ENCODE data around the gene ASCC1. TPM values are rescaled to one million over a fixed set of nuclear protein-coding genes. Genes with fewer than 3 reads are reported as not detected.

Gene ASCC1
- total RNA-seq, 2 experiments from 2014 or later = 61.6 to 66.2 TPM

DNA sequence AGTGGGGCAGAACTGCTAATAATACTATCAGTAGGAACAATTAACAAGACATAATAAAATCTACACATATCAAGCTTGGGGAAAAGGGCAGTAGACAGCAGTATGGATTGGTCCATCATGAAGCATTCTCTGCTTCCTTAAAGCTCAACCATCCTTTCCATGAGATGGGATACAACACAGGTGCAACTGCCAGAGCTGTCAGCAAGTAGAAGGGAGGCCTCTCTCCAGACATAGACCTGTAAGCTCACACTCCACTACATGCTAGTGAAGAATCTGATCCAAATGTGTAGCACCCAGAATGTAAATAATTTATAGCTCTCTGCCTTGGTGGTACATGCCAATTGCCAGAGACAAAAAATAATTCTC lies 41.8 kb downstream of the ASCC1 start:
- POLR2A ChIA-PET = interaction anchor here (0.8 to 1.5 kb wide), 5 partner anchors 9 to 85 kb away, joined by 3 to 5 read pairs (median 3); partner anchors contain the start of genes ANAPC16, ASCC1 and SPOCK2

DNA sequence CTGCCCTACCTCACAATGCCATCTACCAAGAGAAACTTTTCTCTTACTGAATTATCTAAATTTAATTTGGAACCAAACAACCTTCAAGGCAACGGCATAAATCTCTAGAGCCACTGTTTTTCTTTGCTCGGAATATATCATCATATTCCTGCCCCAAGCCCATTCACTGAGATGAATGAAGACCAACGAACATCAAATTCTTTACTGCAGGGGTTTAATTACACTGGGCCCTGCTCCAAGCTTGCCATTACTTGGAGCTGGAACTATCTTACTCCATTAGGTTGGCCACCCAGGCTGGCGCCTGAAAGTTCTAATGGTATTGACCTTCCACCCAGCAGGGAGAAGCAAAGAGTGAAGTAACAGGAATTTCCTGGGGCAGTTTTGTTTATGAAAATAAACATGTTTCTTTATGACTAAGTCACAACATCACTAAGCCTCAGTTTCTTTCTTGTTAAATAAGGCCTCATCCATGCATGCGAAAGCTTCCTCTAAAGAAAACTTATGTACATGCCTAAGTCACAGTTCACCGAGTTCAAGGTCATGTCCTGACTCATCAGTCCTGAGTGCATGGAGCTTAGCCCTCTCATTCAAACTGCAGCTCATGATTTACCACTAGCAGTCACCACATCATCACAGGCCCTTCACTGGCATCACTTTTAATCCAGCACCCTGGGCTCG lies 42.3 kb downstream of the ASCC1 start:
- peak; percentile 56 for ATAC-seq
- Mint-ChIP-seq H3K36me3 (ENCODE audit: low read depth) (peaks cover 5% of the 10 kb centered on the region), H3K4me1 (ENCODE audit: low read depth) (peaks cover 6% of the 10 kb centered on the region), H3K9me3 (no peaks in the 10 kb centered on the region), H3K27ac (peak overlapping the region; percentile 52), H3K27me3 (no peaks in the 10 kb centered on the region), H3K4me3 (no peak overlapping the region)
- peak; percentile 22 for DNase-seq
- CTCF ChIA-PET = interaction anchor here (0.8 to 1.6 kb wide), 7 partner anchors 8 to 166 kb away, joined by 3 to 5 read pairs (median 4); partner anchors contain the start of genes ANAPC16 and ASCC1
- intact Hi-C loops (cut with micrococcal nuclease) = no loop called here
- TF ChIP-seq, protein P1, sequence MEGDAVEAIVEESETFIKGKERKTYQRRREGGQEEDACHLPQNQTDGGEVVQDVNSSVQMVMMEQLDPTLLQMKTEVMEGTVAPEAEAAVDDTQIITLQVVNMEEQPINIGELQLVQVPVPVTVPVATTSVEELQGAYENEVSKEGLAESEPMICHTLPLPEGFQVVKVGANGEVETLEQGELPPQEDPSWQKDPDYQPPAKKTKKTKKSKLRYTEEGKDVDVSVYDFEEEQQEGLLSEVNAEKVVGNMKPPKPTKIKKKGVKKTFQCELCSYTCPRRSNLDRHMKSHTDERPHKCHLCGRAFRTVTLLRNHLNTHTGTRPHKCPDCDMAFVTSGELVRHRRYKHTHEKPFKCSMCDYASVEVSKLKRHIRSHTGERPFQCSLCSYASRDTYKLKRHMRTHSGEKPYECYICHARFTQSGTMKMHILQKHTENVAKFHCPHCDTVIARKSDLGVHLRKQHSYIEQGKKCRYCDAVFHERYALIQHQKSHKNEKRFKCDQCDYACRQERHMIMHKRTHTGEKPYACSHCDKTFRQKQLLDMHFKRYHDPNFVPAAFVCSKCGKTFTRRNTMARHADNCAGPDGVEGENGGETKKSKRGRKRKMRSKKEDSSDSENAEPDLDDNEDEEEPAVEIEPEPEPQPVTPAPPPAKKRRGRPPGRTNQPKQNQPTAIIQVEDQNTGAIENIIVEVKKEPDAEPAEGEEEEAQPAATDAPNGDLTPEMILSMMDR (IDR thresholded peaks at IDR 0.05) = no peak
- POLR2A ChIA-PET = interaction anchor here (1.2 to 1.5 kb wide), 3 partner anchors 8 to 85 kb away, joined by 3 to 5 read pairs (median 3); partner anchors contain the start of gene SPOCK2

More for the DNA sequence above, 41.8 kb downstream of the ASCC1 start:
- no peak overlapping the region for H3K4me3 Mint-ChIP-seq
- H3K27me3 Mint-ChIP-seq = no peaks in the 10 kb centered on the region
- peaks cover 6% of the 10 kb centered on the region for H3K4me1 Mint-ChIP-seq (ENCODE audit: low read depth)
- peaks cover 10% of the 10 kb centered on the region for H3K36me3 Mint-ChIP-seq (ENCODE audit: low read depth)
- TF ChIP-seq, protein P1 (IDR thresholded peaks at IDR 0.05) = no peak
- no peak for DNase-seq
- CTCF ChIA-PET = interaction anchor here (0.8 to 1.6 kb wide), 8 partner anchors 9 to 278 kb away, joined by 3 to 5 read pairs (median 4); partner anchors contain the start of genes ANAPC16 and ASCC1
- H3K9me3 Mint-ChIP-seq = no peaks in the 10 kb centered on the region
- intact Hi-C loops (cut with micrococcal nuclease) = no loop called here
- H3K27ac Mint-ChIP-seq = no peak overlapping the region
- no peak for ATAC-seq

DNA sequence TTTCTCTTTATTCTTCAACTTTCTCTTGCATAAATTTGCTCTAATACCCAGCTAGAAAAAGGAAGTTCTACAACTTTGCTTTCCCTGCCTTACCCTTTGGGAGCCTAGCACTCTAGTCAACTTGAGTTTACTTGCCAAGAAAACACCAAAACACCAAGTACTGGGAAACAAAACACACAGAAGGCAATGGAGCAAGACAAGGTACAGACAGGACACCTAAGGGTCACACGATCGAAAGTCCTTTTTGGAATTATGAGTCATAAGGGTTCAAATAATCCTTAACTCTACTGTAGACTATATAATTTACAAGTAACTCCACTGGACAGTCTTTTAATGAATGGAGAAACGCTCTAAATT lies 42.8 kb downstream of the ASCC1 start:
- H3K36me3 Mint-ChIP-seq (ENCODE audit: low read depth) = peaks cover 5% of the 10 kb centered on the region
- H3K4me1 Mint-ChIP-seq (ENCODE audit: low read depth) = peaks cover 6% of the 10 kb centered on the region
- POLR2A ChIA-PET = interaction anchor here (1.5 kb wide), 1 partner anchor 8 kb away, joined by 5 read pairs; no protein-coding TSS in a partner anchor
- no peaks in the 10 kb centered on the region for H3K9me3 Mint-ChIP-seq
- no peak overlapping the region for H3K27ac Mint-ChIP-seq
- CTCF ChIA-PET = interaction anchor here (1.4 kb wide), 1 partner anchor 8 kb away, joined by 4 read pairs; no protein-coding TSS in a partner anchor
- TF ChIP-seq, protein P1 (IDR thresholded peaks at IDR 0.05) = no peak
- no peaks in the 10 kb centered on the region for H3K27me3 Mint-ChIP-seq
- H3K4me3 Mint-ChIP-seq = no peak overlapping the region
- ATAC-seq = no peak
- no peak for DNase-seq
- intact Hi-C loops (cut with micrococcal nuclease) = no loop called here

- Mint-ChIP-seq H3K27me3 (no peaks in the 10 kb centered on the region), H3K4me3 (no peak overlapping the region), H3K9me3 (no peaks in the 10 kb centered on the region), H3K27ac (no peak overlapping the region), H3K36me3 (ENCODE audit: low read depth) (peaks cover 6% of the 10 kb centered on the region), H3K4me1 (ENCODE audit: low read depth) (peaks cover 7% of the 10 kb centered on the region)
- TF ChIP-seq, protein P1 (IDR thresholded peaks at IDR 0.05) = no peak
- ChIA-PET POLR2A (no interaction called here), CTCF (interaction anchor here (0.7 kb wide), 1 partner anchor 10 kb away, joined by 5 read pairs; no protein-coding TSS in a partner anchor)
- ATAC-seq (no peak), DNase-seq (no peak)
- intact Hi-C loops (cut with micrococcal nuclease) = no loop called here
These were observed 44.9 kb downstream of the ASCC1 start for GRCh38 chr10:72171175-72171630.

GRCh38 chr10:72170733-72171132 lies 45.3 kb downstream of the ASCC1 start:
- H3K27ac Mint-ChIP-seq = no peak overlapping the region
- TF ChIP-seq, protein P1 (IDR thresholded peaks at IDR 0.05) = no peak

More at GRCh38 chr10:72170733-72171132, 45.3 kb downstream of the ASCC1 start:
- DNase-seq = no peak
- no peak for ATAC-seq
- Mint-ChIP-seq H3K27me3 (no peaks in the 10 kb centered on the region), H3K4me1 (ENCODE audit: low read depth) (peaks cover 7% of the 10 kb centered on the region), H3K9me3 (no peaks in the 10 kb centered on the region), H3K36me3 (ENCODE audit: low read depth) (peaks cover 6% of the 10 kb centered on the region), H3K4me3 (no peak overlapping the region)
- intact Hi-C loops (cut with micrococcal nuclease) = no loop called here
- ChIA-PET POLR2A (no interaction called here), CTCF (interaction anchor here (0.7 kb wide), 1 partner anchor 11 kb away, joined by 5 read pairs; no protein-coding TSS in a partner anchor)

Data from activated CD8-positive, alpha-beta T cell treated with anti-CD3 and anti-CD28 coated beads for 36 hours (primary cell).